Suprapubic skin (tissue), 4 donors: Measurements from ENCODE around the gene C10orf62.

Experiments
- CTCF ChIP-seq, 2 donors: fragments of 200-600 bp in 1 of 2; fragments of 450-650 bp in 1 of 2; sonication (generic) in 1 of 2; IDR thresholded peaks; one replicate each; pipeline ENCODE4 v1.5.1; 2016 to 2019; ENCODE audit warnings: antibody characterized with exemption in 2 of 2, mild to moderate bottlenecking in 1 of 2, moderate library complexity in 1 of 2
- EP300 ChIP-seq: sonication (generic); formaldehyde crosslinking; IDR thresholded peaks from one replicate; pipeline ENCODE4 v1.6.1; 2017; ENCODE audit warnings: antibody characterized with exemption
- POLR2A ChIP-seq, 2 donors: fragments of 450-650 bp; IDR thresholded peaks; one replicate each; pipeline ENCODE4 v1.6.1; 2017; ENCODE audit warnings: antibody characterized with exemption in 2 of 2, mild to moderate bottlenecking in 2 of 2, moderate library complexity in 2 of 2
- POLR2AphosphoS5 ChIP-seq, 3 donors: sonication (generic); formaldehyde crosslinking; IDR thresholded peaks; one replicate each; pipeline ENCODE4 v1.6.1; 2017; ENCODE audit warnings: antibody characterized with exemption in 3 of 3

- TF ChIP-seq POLR2AphosphoS5 (IDR thresholded peaks at IDR 0.05) (no peak), POLR2A (IDR thresholded peaks at IDR 0.05) (no peak), CTCF (IDR thresholded peaks at IDR 0.05) (no peak), EP300 (no peak)
Measured at GRCh38 chr10:97583476-97583875, 6.0 kb upstream of the C10orf62 start.
